Stimulated activated naive CD4-positive, alpha-beta T cell (primary cell): ENCODE measurements around the gene SKA2.
"Not testable (repeated sequence)": the region's sequence is repeated elsewhere in the genome, so short reads cannot be mapped to it uniquely, and the experiment has no call there.

ENCODE experiments used
- DNase-seq, 6 experiments: peaks; one replicate each; lab custom pipeline; 2025; lab: John Stamatoyannopoulos, UW

SKA2 gene

DNA sequence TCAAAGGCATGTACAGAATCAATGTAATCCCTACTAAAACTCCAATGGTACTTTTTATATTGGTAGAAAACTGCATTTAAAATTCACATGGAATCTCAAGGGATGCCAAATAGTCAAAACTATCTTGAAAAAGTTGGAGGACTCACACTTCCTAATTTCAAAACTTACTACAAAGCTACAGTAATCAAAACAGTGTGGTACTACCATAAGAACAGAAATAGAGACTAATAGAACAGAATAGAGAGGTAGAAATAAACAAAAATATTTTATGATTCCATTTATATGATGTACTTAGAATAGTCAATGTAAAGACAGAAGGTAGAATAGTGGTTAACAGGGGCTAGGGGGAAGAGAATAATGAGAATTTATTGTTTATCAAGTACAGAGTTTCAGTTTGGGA, 57.1 kb downstream of the SKA2 start:
- DNase-seq = no peak

GRCh38 chr17:59094861-59095530, 60.0 kb downstream of the SKA2 start:
- DNase-seq = no peak

DNA sequence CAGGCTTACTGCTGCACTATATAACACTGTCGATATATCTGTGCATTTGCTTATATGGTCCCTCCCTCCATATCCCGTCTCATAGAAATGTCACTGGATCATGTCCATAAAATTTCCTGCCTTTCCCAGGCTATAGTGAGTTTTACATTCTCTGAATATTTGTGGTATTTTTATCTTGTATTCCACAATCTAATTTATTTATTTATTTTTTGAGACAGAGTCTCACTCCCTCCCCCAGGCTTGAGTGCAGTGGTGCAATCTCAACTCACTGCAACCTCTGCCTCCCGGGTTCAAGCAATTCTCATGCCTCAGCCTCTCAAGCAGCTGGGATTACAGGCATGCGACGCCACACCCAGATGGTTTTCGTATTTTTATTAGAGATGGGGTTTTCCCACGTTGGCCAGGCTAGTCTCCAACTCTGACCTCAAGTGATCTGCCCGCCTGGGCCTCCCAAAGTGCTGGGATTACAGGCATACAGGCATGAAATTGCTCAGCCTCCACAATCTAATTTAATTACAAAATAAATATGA, 61.2 kb downstream of the SKA2 start:
- no peak for DNase-seq

GRCh38 chr17:59093145-59093701, 61.8 kb downstream of the SKA2 start:
- no peak for DNase-seq

- not testable (repeated sequence) for DNase-seq
Measured at GRCh38 chr17:59090593-59090992, 64.4 kb downstream of the SKA2 start.

DNA sequence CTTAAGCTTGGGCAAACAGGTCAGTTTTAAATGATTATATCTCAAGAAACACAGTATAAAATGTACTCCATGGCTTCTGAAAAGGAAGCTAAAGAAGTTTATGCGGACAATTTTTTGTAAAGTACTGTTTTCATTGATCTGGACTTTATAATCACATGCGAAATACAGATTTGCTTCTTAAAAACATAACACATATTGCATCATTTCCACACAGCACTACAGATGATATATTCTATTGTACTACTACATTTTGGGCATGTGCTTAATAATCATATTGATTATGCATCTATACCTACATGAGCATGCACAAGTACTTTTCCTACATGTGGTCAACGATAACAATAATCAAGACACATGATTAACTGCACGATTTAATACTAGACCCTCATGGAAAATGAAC, 70.8 kb downstream of the SKA2 start:
- DNase-seq = no peak

DNA sequence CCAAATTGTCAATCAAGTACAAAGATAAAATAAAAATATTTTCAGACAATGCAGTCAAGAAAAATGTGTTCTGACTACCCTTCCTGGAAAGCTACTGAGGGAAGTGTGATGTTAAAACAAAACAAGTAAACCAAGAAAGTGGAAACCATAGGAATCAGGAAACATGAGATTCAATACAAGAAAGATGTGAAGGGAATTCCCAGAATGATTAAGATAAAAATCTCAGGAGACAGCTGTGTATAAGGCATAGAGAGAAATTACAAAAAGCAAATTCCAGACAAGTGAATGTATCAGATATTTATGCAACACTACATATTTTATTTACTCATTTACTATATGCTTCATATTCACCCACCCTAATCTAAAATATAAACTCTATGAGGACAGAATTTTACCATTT, 80.5 kb downstream of the SKA2 start:
- no peak for DNase-seq

DNA sequence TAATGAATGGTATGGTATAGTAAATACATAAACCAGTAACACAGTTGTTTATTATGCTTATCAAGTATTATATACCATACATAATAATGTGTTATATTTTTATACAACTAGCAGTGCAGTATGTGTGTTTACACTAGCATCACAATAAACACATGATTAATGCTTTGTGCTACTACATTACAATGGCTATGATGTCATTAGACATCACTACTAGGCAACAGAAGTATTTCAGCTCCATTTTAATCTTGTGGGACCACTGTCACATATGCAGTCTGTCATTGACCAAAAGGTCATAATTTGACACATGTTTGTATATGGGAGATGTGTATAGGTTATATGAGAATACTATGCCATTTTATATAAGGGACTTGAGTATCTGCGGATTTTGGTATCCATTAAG, 81.0 kb downstream of the SKA2 start:
- DNase-seq = no peak

DNA sequence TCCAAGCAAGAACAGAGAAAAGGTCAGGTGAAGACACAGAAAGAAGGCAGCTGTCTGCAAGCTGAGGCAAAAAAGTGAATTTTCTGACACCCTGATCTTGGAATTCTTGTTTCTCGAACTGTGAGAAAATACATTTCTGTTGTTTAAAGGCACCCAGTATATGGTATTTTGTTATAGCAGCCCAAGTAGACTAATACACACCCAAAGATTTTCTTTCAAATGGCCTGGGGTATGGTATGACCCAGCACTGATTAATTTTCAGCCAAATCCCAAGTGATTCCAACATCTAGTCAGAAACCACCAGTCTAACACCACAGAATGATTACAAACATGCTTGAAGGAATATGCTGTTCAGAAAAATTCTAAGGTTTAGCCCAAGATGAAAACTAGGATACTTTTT, 85.1 kb downstream of the SKA2 start:
- no peak for DNase-seq

GRCh38 chr17:59067756-59068155, 87.2 kb downstream of the SKA2 start:
- no peak for DNase-seq

- no peak for DNase-seq
Measured at GRCh38 chr17:59067340-59067739, 87.6 kb downstream of the SKA2 start.

DNA sequence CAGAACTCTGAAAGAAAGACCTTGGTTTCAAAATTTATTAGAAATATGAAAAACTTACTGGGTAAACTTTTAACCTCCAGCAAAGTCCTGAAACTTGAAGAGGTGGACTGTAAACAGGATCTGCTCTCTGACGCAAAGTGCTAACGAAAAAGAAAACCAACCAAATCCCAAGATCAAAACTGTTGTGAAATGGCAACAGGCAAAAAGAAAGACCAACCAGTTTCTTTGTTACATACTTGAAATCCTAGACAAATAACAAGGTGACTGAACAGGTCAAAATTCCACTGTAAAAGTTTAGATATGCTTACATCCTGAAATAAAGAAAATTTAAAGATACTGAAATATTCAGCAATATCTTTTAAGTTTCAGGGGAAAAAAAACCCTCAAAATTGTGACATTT, 92.5 kb downstream of the SKA2 start:
- no peak for DNase-seq
